ENCODE data around the gene CAPN13.
A peak's percentile ranks its signal among the peaks of the same experiment; 100 is the strongest.

Gene CAPN13

GRCh38 chr2:30729031-30729430 lies 78.2 kb downstream of the CAPN13 start:
- DNase-seq = no peak

- DNase-seq = no peak
These were observed 84.1 kb downstream of the CAPN13 start for GRCh38 chr2:30722936-30723725.

GRCh38 chr2:30721668-30722647 lies 85.3 kb downstream of the CAPN13 start:
- no peak for DNase-seq

- DNase-seq = no peak
These were observed 86.0 kb downstream of the CAPN13 start for GRCh38 chr2:30721241-30721640.

- no peak for DNase-seq
These were observed 90.1 kb downstream of the CAPN13 start for GRCh38 chr2:30717081-30717650.

GRCh38 chr2:30716123-30716900 lies 90.9 kb downstream of the CAPN13 start:
- DNase-seq = no peak

GRCh38 chr2:30714811-30715709 lies 92.2 kb downstream of the CAPN13 start:
- no peak for DNase-seq

- no peak for DNase-seq
These were observed 93.5 kb downstream of the CAPN13 start for GRCh38 chr2:30713698-30714097.

- DNase-seq = peak; percentile 84
These were observed 95.6 kb downstream of the CAPN13 start for GRCh38 chr2:30711646-30712085.

- DNase-seq = no peak
These were observed 96.8 kb downstream of the CAPN13 start for GRCh38 chr2:30710461-30710860.

GRCh38 chr2:30710016-30710415 lies 97.2 kb downstream of the CAPN13 start:
- no peak for DNase-seq

GRCh38 chr2:30709516-30709915 lies 97.7 kb downstream of the CAPN13 start:
- no peak for DNase-seq

- peak; percentile 23 for DNase-seq
These were observed 98.6 kb downstream of the CAPN13 start for GRCh38 chr2:30708491-30709290.

GRCh38 chr2:30707304-30707903 lies 99.8 kb downstream of the CAPN13 start:
- no peak for DNase-seq

GRCh38 chr2:30706534-30707303 lies 100.5 kb downstream of the CAPN13 start:
- peak; percentile 56 for DNase-seq

- DNase-seq = no peak
These were observed 101.3 kb downstream of the CAPN13 start for GRCh38 chr2:30705711-30706533.

GRCh38 chr2:30705056-30705455 lies 102.2 kb downstream of the CAPN13 start:
- no peak for DNase-seq

Measured in fibroblast of skin of abdomen (primary cell).